ENCODE data around the gene AP5M1.
"Not testable (repeated sequence)": the region's sequence is repeated elsewhere in the genome, so short reads cannot be mapped to it uniquely, and the experiment has no call there.

Gene AP5M1

GRCh38 chr14:57291692-57292647 is 23.2 kb downstream of the AP5M1 start:
- no peak for DNase-seq (ENCODE audit: low read depth in 3 of 3, low spot score in 1 of 3)

- DNase-seq (ENCODE audit: low read depth in 3 of 3, low spot score in 1 of 3), result no peak
Observed at GRCh38 chr14:57293866-57294837, 25.4 kb downstream of the AP5M1 start.

- DNase-seq (ENCODE audit: low read depth in 3 of 3, low spot score in 1 of 3), result no peak
Observed at GRCh38 chr14:57295239-57295638, 26.5 kb downstream of the AP5M1 start.

- DNase-seq (ENCODE audit: low read depth in 3 of 3, low spot score in 1 of 3), result no peak
Observed at GRCh38 chr14:57297852-57298251, 29.1 kb downstream of the AP5M1 start.

GRCh38 chr14:57299511-57299910 is 30.7 kb downstream of the AP5M1 start:
- no peak for DNase-seq (ENCODE audit: low read depth in 3 of 3, low spot score in 1 of 3)

- DNase-seq (ENCODE audit: low read depth in 3 of 3, low spot score in 1 of 3), result no peak
Observed at GRCh38 chr14:57302883-57303282, 34.1 kb downstream of the AP5M1 start.

- no peak for DNase-seq (ENCODE audit: low read depth in 3 of 3, low spot score in 1 of 3)
Observed at GRCh38 chr14:57314396-57315089, 45.8 kb downstream of the AP5M1 start.

- DNase-seq (ENCODE audit: low read depth in 3 of 3, low spot score in 1 of 3), result peak; percentile 35 to 53 (median 42)
Observed at GRCh38 chr14:57317248-57317833, 48.6 kb downstream of the AP5M1 start.

GRCh38 chr14:57319636-57320192 is 50.9 kb downstream of the AP5M1 start:
- DNase-seq (ENCODE audit: low read depth in 3 of 3, low spot score in 1 of 3), result no peak

- no peak for DNase-seq (ENCODE audit: low read depth in 3 of 3, low spot score in 1 of 3)
Observed at GRCh38 chr14:57323721-57324120, 55.0 kb downstream of the AP5M1 start.

- no peak for DNase-seq (ENCODE audit: low read depth in 3 of 3, low spot score in 1 of 3)
Observed at GRCh38 chr14:57326253-57326652, 57.5 kb downstream of the AP5M1 start.

GRCh38 chr14:57329833-57330232 is 61.1 kb downstream of the AP5M1 start:
- no peak for DNase-seq (ENCODE audit: low read depth in 3 of 3, low spot score in 1 of 3)

- not testable (repeated sequence) for DNase-seq (ENCODE audit: low read depth in 3 of 3, low spot score in 1 of 3)
Observed at GRCh38 chr14:57332475-57332874, 63.7 kb downstream of the AP5M1 start.

- DNase-seq (ENCODE audit: low read depth in 3 of 3, low spot score in 1 of 3), result not testable (repeated sequence)
Observed at GRCh38 chr14:57333726-57334125, 65.0 kb downstream of the AP5M1 start.

- DNase-seq (ENCODE audit: low read depth in 3 of 3, low spot score in 1 of 3), result not testable (repeated sequence)
Observed at GRCh38 chr14:57343545-57344297, 75.0 kb downstream of the AP5M1 start.

GRCh38 chr14:57345106-57345505 is 76.3 kb downstream of the AP5M1 start:
- no peak for DNase-seq (ENCODE audit: low read depth in 3 of 3, low spot score in 1 of 3)

GRCh38 chr14:57346741-57347140 is 78.0 kb downstream of the AP5M1 start:
- DNase-seq (ENCODE audit: low read depth in 3 of 3, low spot score in 1 of 3), result no peak

Measured in stimulated activated CD4-positive, alpha-beta T cell treated with anti-CD3 and anti-CD28 coated beads, TNF-alpha, amount 100 ng/mL, for 1 hour (primary cell).